ENCODE results near the gene ZNF608.

Gene ZNF608

GRCh38 chr5:124745928-124746915 lies at the start of gene ZNF608:
Gene ZNF608, minus strand, starts transcription at chr5:124746639. Its CDS starts 1,650 bp downstream, at chr5:124744989.
- TF ChIP-seq CTCF (IDR thresholded peaks at IDR 0.05; ENCODE audit: low read depth, low read length, missing control alignments) = no peak
- no peak for DNase-seq (ENCODE audit: extremely low read depth, low read depth)
- peak within 1 kb of the TSS; percentile 62 for H3K4me3 ChIP-seq (replicated peaks; ENCODE audit: low read depth, low read length)

GRCh38 chr5:124795829-124796228 lies 49.4 kb upstream of the ZNF608 start:
- DNase-seq (ENCODE audit: extremely low read depth, low read depth) = no peak
- no peak for TF ChIP-seq CTCF (IDR thresholded peaks at IDR 0.05; ENCODE audit: low read depth, low read length, missing control alignments)
- no peak overlapping the region for H3K4me3 ChIP-seq (replicated peaks; ENCODE audit: low read depth, low read length)

GRCh38 chr5:124790895-124791732 lies 44.7 kb upstream of the ZNF608 start:
- TF ChIP-seq CTCF (IDR thresholded peaks at IDR 0.05; ENCODE audit: low read depth, low read length, missing control alignments) = no peak
- no peak overlapping the region for H3K4me3 ChIP-seq (replicated peaks; ENCODE audit: low read depth, low read length)
- peak; percentile 44 for DNase-seq (ENCODE audit: extremely low read depth, low read depth)

- no peak for TF ChIP-seq CTCF (IDR thresholded peaks at IDR 0.05; ENCODE audit: low read depth, low read length, missing control alignments)
- DNase-seq (ENCODE audit: extremely low read depth, low read depth) = peak; percentile 11
These were observed 44.0 kb upstream of the ZNF608 start for GRCh38 chr5:124790301-124790894.

GRCh38 chr5:124789104-124789605 lies 42.7 kb upstream of the ZNF608 start:
- no peak for DNase-seq (ENCODE audit: extremely low read depth, low read depth)
- TF ChIP-seq CTCF (IDR thresholded peaks at IDR 0.05; ENCODE audit: low read depth, low read length, missing control alignments) = no peak

More at GRCh38 chr5:124790301-124790894, 44.0 kb upstream of the ZNF608 start:
- H3K4me3 ChIP-seq (replicated peaks; ENCODE audit: low read depth, low read length) = no peak overlapping the region

GRCh38 chr5:124783794-124784193 lies 37.4 kb upstream of the ZNF608 start:
- no peak for TF ChIP-seq CTCF (IDR thresholded peaks at IDR 0.05; ENCODE audit: low read depth, low read length, missing control alignments)
- H3K4me3 ChIP-seq (replicated peaks; ENCODE audit: low read depth, low read length) = no peak overlapping the region
- no peak for DNase-seq (ENCODE audit: extremely low read depth, low read depth)

More at GRCh38 chr5:124789104-124789605, 42.7 kb upstream of the ZNF608 start:
- no peak overlapping the region for H3K4me3 ChIP-seq (replicated peaks; ENCODE audit: low read depth, low read length)
